NCI-H187 treated with DMSO at 0.1 percent for 48 hours (cell line): Measurements from ENCODE around the gene ZNF816.
"Not testable (repeated sequence)": the region's sequence is repeated elsewhere in the genome, so short reads cannot be mapped to it uniquely, and the experiment has no call there.

Experiments
- DNase-seq: peaks from one replicate; lab custom pipeline; 2025; lab: John Stamatoyannopoulos, UW

ZNF816 gene

GRCh38 chr19:52962394-52963246 lies at the start of gene ZNF816:
TSS of gene ZNF816 (minus strand) at chr19:52962881. CDS start at chr19:52956089, 6,792 bp downstream.
- peak; percentile 81 for DNase-seq

GRCh38 chr19:53012006-53012405 lies 49.3 kb upstream of the ZNF816 start:
- no peak for DNase-seq

GRCh38 chr19:53010494-53010893 lies 47.8 kb upstream of the ZNF816 start:
- no peak for DNase-seq

- no peak for DNase-seq
Observed at GRCh38 chr19:53008061-53008778, 45.5 kb upstream of the ZNF816 start.

GRCh38 chr19:53007606-53008005 lies 44.9 kb upstream of the ZNF816 start:
- no peak for DNase-seq

GRCh38 chr19:53007200-53007599 lies 44.5 kb upstream of the ZNF816 start:
- no peak for DNase-seq

- no peak for DNase-seq
Observed at GRCh38 chr19:53004242-53004641, 41.6 kb upstream of the ZNF816 start.

GRCh38 chr19:53002479-53002878 lies 39.8 kb upstream of the ZNF816 start:
- DNase-seq = no peak

GRCh38 chr19:52997975-52998374 lies 35.3 kb upstream of the ZNF816 start:
- DNase-seq = no peak

GRCh38 chr19:52995711-52996110 lies 33.0 kb upstream of the ZNF816 start:
- no peak for DNase-seq

- no peak for DNase-seq
Observed at GRCh38 chr19:52993342-52994178, 30.9 kb upstream of the ZNF816 start.

GRCh38 chr19:52992109-52993004 lies 29.7 kb upstream of the ZNF816 start:
- no peak for DNase-seq

- no peak for DNase-seq
Observed at GRCh38 chr19:52991484-52991883, 28.8 kb upstream of the ZNF816 start.

- no peak for DNase-seq
Observed at GRCh38 chr19:52990759-52991418, 28.2 kb upstream of the ZNF816 start.

- no peak for DNase-seq
Observed at GRCh38 chr19:52988506-52988905, 25.8 kb upstream of the ZNF816 start.

GRCh38 chr19:52987221-52987620 lies 24.5 kb upstream of the ZNF816 start:
- no peak for DNase-seq

- not testable (repeated sequence) for DNase-seq
Observed at GRCh38 chr19:52983167-52983566, 20.5 kb upstream of the ZNF816 start.

- DNase-seq = no peak
Observed at GRCh38 chr19:52981329-52981728, 18.6 kb upstream of the ZNF816 start.

- DNase-seq = no peak
Observed at GRCh38 chr19:52967772-52968171, 5.1 kb upstream of the ZNF816 start.

GRCh38 chr19:52963247-52963618 lies 552 bp upstream of the ZNF816 start:
- DNase-seq = no peak

- DNase-seq = no peak
Observed at GRCh38 chr19:52961981-52962380, 700 bp downstream of the ZNF816 start.
